WTC11 (cell line): ENCODE data around the gene ERC1. TPM values are rescaled to one million over a fixed set of nuclear protein-coding genes. Genes with fewer than 3 reads are reported as not detected.

Experiments used
- ATAC-seq: fragments of 200-7000 bp; cut with Tn5 transposase; 2 replicates; pipeline ENCODE4 v1.10.0; 2021; ENCODE audit warnings: mild to moderate bottlenecking, moderate library complexity
- CTCF ChIA-PET: fragments of 300-600 bp; sonication (Branson Sonifier 250); formaldehyde crosslinking; loops from one replicate; lab custom pipeline; 2021; ENCODE audit warnings: antibody characterized with exemption; lab: Charles Lee
- POLR2A ChIA-PET: fragments of 350-600 bp; sonication (Branson Sonifier 250); formaldehyde crosslinking; loops from one replicate; lab custom pipeline; 2021; ENCODE audit warnings: antibody characterized with exemption; lab: Charles Lee
- DNase-seq: peaks from one replicate; pipeline ENCODE4 v3.0.0; 2021; ENCODE audit warnings: low spot score
- H3K27ac Mint-ChIP-seq: 2 replicates; pipeline ENCODE4 v1.8.0; 2021; ENCODE audit warnings: mixed read lengths
- H3K27me3 Mint-ChIP-seq: 2 replicates; pipeline ENCODE4 v1.8.0; 2021; ENCODE audit warnings: low read depth, mild to moderate bottlenecking, moderate library complexity, mixed read lengths
- H3K36me3 Mint-ChIP-seq: 2 replicates; pipeline ENCODE4 v1.8.0; 2021; ENCODE audit warnings: mixed read lengths
- H3K4me1 Mint-ChIP-seq: 2 replicates; pipeline ENCODE4 v1.8.0; 2022; ENCODE audit warnings: mixed read lengths
- H3K4me3 Mint-ChIP-seq: 2 replicates; pipeline ENCODE4 v1.8.0; 2021; ENCODE audit warnings: mild to moderate bottlenecking, moderate library complexity, mixed read lengths
- H3K9me3 Mint-ChIP-seq: 2 replicates; pipeline ENCODE4 v1.8.0; 2021; ENCODE audit warnings: mixed read lengths
- FOXK1 ChIP-seq: sonication (generic); formaldehyde crosslinking; IDR thresholded peaks from 2 replicates; pipeline ENCODE4 v1.8.0; 2022; ENCODE audit warnings: mild to moderate bottlenecking, moderate library complexity, missing genetic modification reagents
- GABPB1 ChIP-seq: sonication (generic); formaldehyde crosslinking; IDR thresholded peaks from 2 replicates; pipeline ENCODE4 v1.8.1; 2023; ENCODE audit warnings: mild to moderate bottlenecking, missing genetic modification reagents
- HMGA2 ChIP-seq: fragments of 250-450 bp; sonication (Bioruptor Pico); IDR thresholded peaks from 2 replicates; pipeline ENCODE4 v1.4.0; 2021; ENCODE audit warnings: mild to moderate bottlenecking, moderate library complexity
- MXD4 ChIP-seq: fragments of 250-450 bp; sonication (Bioruptor Pico); IDR thresholded peaks from 2 replicates; pipeline ENCODE4 v1.8.0; 2021; ENCODE audit warnings: mild to moderate bottlenecking, moderate library complexity, borderline replicate concordance
- MYBL2 ChIP-seq: sonication (generic); formaldehyde crosslinking; IDR thresholded peaks from 2 replicates; pipeline ENCODE4 v1.8.1; 2023; ENCODE audit warnings: mild to moderate bottlenecking, moderate library complexity, missing genetic modification reagents
- NFE2L1 ChIP-seq: sonication (generic); formaldehyde crosslinking; IDR thresholded peaks from 2 replicates; pipeline ENCODE4 v1.8.1; 2023; ENCODE audit warnings: missing genetic modification reagents
- PRRX2 ChIP-seq: fragments of 250-450 bp; sonication (Bioruptor Pico); IDR thresholded peaks from 2 replicates; pipeline ENCODE4 v1.8.0; 2021; ENCODE audit warnings: mild to moderate bottlenecking
- ZBTB21 ChIP-seq: sonication (generic); formaldehyde crosslinking; IDR thresholded peaks from 2 replicates; pipeline ENCODE4 v1.8.1; 2023; ENCODE audit warnings: mild to moderate bottlenecking, missing genetic modification reagents, borderline replicate concordance
- ZNF232 ChIP-seq: sonication (generic); formaldehyde crosslinking; IDR thresholded peaks from 2 replicates; pipeline ENCODE4 v1.8.0; 2022; ENCODE audit warnings: mild to moderate bottlenecking, missing genetic modification reagents
- ZNF263 ChIP-seq: sonication (generic); formaldehyde crosslinking; IDR thresholded peaks from 2 replicates; pipeline ENCODE4 v1.8.1; 2022; ENCODE audit warnings: low read depth, mild to moderate bottlenecking, moderate library complexity, missing genetic modification reagents
- ZNF671 ChIP-seq: fragments of 250-450 bp; sonication (Bioruptor Pico); IDR thresholded peaks from 2 replicates; pipeline ENCODE4 v1.8.0; 2021; ENCODE audit warnings: mild to moderate bottlenecking
- total RNA-seq: library from RNA; stranded (reverse); gene quantifications from 3 replicates; pipeline ENCODE4 v1.2.3, GENCODE V29; 2021
- TF ChIP-seq, protein P1 (sequence below): sonication (generic); formaldehyde crosslinking; IDR thresholded peaks from 2 replicates; pipeline ENCODE4 v1.8.1; 2022; ENCODE audit warnings: mild to moderate bottlenecking, missing genetic modification reagents, moderate library complexity, borderline replicate concordance
- TF ChIP-seq, protein P2 (sequence below): sonication (generic); formaldehyde crosslinking; IDR thresholded peaks from 2 replicates; pipeline ENCODE4 v1.8.1; 2023; ENCODE audit warnings: mild to moderate bottlenecking, missing genetic modification reagents, moderate library complexity
- TF ChIP-seq, protein P3 (sequence below): sonication (generic); formaldehyde crosslinking; IDR thresholded peaks from 2 replicates; pipeline ENCODE4 v1.8.1; 2022; ENCODE audit warnings: mild to moderate bottlenecking, moderate library complexity, missing genetic modification reagents
- TF ChIP-seq, protein P4 (sequence below): fragments of 250-450 bp; sonication (Bioruptor Pico); IDR thresholded peaks from 2 replicates; pipeline ENCODE4 v1.9.0; 2021; ENCODE audit warnings: mild to moderate bottlenecking
- TF ChIP-seq, protein P5 (sequence below): sonication (generic); formaldehyde crosslinking; IDR thresholded peaks from 2 replicates; pipeline ENCODE4 v1.8.1; 2022; ENCODE audit warnings: low read depth, missing genetic modification reagents, borderline replicate concordance
- TF ChIP-seq, protein P6 (sequence below): fragments of 250-450 bp; sonication (Bioruptor Pico); IDR thresholded peaks from 2 replicates; pipeline ENCODE4 v1.9.0; 2021; ENCODE audit warnings: mild to moderate bottlenecking

Gene ERC1
- total RNA-seq, 1 experiment from 2014 or later: 47.5 TPM

DNA sequence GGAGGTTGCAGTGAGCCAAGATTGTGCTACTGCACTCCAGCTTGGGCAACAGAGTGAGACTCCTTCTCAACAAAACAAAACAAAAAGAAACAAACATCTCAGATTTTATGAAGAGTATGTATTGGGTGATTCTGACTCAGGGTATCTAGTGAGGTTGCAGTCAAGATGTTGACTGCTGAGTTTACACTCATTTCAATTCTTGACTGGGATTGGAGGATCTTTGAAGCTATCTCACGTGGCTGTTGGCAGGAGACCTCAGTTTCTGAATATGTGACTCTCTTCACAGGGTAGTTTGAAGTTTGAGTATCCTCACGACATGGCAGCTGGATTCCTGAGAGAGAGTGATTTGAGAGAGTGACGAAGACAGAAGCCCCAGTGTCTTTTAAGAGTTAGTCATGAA, 29.4 kb downstream of the ERC1 start:
- CTCF ChIA-PET: interaction anchor here (1.0 kb wide), 1 partner anchor 72 kb away, joined by 4 read pairs; no protein-coding TSS in a partner anchor
- DNase-seq (no peak), ATAC-seq (no peak)
- H3K4me3 Mint-ChIP-seq: no peak overlapping the region
- H3K9me3 Mint-ChIP-seq: peaks cover 7% of the 10 kb centered on the region
- TF ChIP-seq, protein P1, sequence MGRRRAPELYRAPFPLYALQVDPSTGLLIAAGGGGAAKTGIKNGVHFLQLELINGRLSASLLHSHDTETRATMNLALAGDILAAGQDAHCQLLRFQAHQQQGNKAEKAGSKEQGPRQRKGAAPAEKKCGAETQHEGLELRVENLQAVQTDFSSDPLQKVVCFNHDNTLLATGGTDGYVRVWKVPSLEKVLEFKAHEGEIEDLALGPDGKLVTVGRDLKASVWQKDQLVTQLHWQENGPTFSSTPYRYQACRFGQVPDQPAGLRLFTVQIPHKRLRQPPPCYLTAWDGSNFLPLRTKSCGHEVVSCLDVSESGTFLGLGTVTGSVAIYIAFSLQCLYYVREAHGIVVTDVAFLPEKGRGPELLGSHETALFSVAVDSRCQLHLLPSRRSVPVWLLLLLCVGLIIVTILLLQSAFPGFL (CRISPR knock-in tag): no peak
- TF ChIP-seq ZBTB21 (CRISPR knock-in tag) (no peak), ZNF232 (no peak), MYBL2 (no peak), ZNF671 (CRISPR knock-in tag) (no peak), HMGA2 (CRISPR knock-in tag) (no peak), ZNF263 (CRISPR knock-in tag) (no peak), FOXK1 (CRISPR knock-in tag) (no peak), PRRX2 (CRISPR knock-in tag) (no peak), NFE2L1 (no peak), GABPB1 (CRISPR knock-in tag) (no peak), MXD4 (no peak)
- TF ChIP-seq, protein P2, sequence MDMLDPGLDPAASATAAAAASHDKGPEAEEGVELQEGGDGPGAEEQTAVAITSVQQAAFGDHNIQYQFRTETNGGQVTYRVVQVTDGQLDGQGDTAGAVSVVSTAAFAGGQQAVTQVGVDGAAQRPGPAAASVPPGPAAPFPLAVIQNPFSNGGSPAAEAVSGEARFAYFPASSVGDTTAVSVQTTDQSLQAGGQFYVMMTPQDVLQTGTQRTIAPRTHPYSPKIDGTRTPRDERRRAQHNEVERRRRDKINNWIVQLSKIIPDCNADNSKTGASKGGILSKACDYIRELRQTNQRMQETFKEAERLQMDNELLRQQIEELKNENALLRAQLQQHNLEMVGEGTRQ (CRISPR knock-in tag): no peak
- TF ChIP-seq, protein P3, sequence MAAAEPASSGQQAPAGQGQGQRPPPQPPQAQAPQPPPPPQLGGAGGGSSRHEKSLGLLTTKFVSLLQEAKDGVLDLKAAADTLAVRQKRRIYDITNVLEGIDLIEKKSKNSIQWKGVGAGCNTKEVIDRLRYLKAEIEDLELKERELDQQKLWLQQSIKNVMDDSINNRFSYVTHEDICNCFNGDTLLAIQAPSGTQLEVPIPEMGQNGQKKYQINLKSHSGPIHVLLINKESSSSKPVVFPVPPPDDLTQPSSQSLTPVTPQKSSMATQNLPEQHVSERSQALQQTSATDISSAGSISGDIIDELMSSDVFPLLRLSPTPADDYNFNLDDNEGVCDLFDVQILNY: no peak
- TF ChIP-seq, protein P4, sequence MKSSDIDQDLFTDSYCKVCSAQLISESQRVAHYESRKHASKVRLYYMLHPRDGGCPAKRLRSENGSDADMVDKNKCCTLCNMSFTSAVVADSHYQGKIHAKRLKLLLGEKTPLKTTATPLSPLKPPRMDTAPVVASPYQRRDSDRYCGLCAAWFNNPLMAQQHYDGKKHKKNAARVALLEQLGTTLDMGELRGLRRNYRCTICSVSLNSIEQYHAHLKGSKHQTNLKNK (CRISPR knock-in tag): no peak
- TF ChIP-seq, protein P5, sequence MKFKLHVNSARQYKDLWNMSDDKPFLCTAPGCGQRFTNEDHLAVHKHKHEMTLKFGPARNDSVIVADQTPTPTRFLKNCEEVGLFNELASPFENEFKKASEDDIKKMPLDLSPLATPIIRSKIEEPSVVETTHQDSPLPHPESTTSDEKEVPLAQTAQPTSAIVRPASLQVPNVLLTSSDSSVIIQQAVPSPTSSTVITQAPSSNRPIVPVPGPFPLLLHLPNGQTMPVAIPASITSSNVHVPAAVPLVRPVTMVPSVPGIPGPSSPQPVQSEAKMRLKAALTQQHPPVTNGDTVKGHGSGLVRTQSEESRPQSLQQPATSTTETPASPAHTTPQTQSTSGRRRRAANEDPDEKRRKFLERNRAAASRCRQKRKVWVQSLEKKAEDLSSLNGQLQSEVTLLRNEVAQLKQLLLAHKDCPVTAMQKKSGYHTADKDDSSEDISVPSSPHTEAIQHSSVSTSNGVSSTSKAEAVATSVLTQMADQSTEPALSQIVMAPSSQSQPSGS (CRISPR knock-in tag): no peak
- TF ChIP-seq, protein P6, sequence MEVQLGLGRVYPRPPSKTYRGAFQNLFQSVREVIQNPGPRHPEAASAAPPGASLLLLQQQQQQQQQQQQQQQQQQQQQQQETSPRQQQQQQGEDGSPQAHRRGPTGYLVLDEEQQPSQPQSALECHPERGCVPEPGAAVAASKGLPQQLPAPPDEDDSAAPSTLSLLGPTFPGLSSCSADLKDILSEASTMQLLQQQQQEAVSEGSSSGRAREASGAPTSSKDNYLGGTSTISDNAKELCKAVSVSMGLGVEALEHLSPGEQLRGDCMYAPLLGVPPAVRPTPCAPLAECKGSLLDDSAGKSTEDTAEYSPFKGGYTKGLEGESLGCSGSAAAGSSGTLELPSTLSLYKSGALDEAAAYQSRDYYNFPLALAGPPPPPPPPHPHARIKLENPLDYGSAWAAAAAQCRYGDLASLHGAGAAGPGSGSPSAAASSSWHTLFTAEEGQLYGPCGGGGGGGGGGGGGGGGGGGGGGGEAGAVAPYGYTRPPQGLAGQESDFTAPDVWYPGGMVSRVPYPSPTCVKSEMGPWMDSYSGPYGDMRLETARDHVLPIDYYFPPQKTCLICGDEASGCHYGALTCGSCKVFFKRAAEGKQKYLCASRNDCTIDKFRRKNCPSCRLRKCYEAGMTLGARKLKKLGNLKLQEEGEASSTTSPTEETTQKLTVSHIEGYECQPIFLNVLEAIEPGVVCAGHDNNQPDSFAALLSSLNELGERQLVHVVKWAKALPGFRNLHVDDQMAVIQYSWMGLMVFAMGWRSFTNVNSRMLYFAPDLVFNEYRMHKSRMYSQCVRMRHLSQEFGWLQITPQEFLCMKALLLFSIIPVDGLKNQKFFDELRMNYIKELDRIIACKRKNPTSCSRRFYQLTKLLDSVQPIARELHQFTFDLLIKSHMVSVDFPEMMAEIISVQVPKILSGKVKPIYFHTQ (CRISPR knock-in tag): no peak
- H3K27me3 Mint-ChIP-seq: no peaks in the 10 kb centered on the region
- POLR2A ChIA-PET: no interaction called here
- no peak overlapping the region for H3K27ac Mint-ChIP-seq
- H3K4me1 Mint-ChIP-seq: peaks cover 9% of the 10 kb centered on the region; the same call in 1 of the 2 replicates
- H3K36me3 Mint-ChIP-seq: peaks cover 20% of the 10 kb centered on the region
